ENCODE results near the gene CYTIP.

DNA sequence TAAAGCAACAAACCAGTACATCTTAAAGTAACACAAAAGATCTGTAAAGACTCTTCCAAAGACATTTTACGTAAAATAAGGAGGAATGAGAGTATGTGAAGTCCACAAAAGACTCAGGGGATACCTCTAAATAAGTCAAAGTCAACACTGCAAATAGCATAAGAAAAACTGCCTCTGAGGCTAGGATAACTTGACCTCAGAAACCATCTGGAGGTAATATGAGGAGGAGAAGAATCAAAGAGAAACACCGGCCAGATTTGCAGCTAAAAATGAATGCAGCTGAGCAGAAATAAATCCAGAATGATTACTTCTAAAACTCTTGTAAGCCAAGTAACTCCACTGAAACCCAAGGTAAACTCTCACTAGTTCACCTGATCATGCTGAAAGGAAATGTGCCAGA lies 66.0 kb downstream of the CYTIP start:
- TF ChIP-seq CTCF (IDR thresholded peaks at IDR 0.05): no peak
- TF ChIP-seq POLR2A (IDR thresholded peaks at IDR 0.05): no peak
